CD14-positive monocyte (primary cell): ENCODE measurements around the gene FGGY. TPM values are rescaled to one million over a fixed set of nuclear protein-coding genes. Genes with fewer than 3 reads are reported as not detected.

ENCODE experiments used
- DNase-seq, 3 donors: peaks; one replicate each; pipeline ENCODE4 v3.0.0-alpha.2; 2011 to 2022
- H2AFZ ChIP-seq: 2 replicates; pipeline ENCODE4 v1.6.0; 2012; ENCODE audit warnings: mild to moderate bottlenecking, low read depth, low read length, inconsistent platforms; ENCODE audit not compliant: insufficient read depth, poor library complexity, severe bottlenecking
- H3K27ac ChIP-seq, 2 donors: 1 replicate in 1 of 2; 2 replicates in 1 of 2; pipeline ENCODE4 v1.5.1; 2012 to 2013; ENCODE audit warnings: low read length in 2 of 2, control low read depth in 1 of 2, inconsistent platforms in 1 of 2, low read depth in 1 of 2, mild to moderate bottlenecking in 1 of 2
- H3K27me3 ChIP-seq, 2 donors: one replicate each; pipeline versions ENCODE4 v1.6.0 to v1.6.1; 2011 to 2013; ENCODE audit warnings: low read length in 2 of 2; ENCODE audit not compliant: control insufficient read depth in 2 of 2, insufficient read depth in 2 of 2
- H3K36me3 ChIP-seq, 2 donors: replicated peaks in 1 of 2; 1 replicate in 1 of 2; 2 replicates in 1 of 2; pipeline versions ENCODE4 v1.5.1 to v1.6.1; 2012 to 2013; ENCODE audit warnings: low read length in 2 of 2, control low read depth in 1 of 2, inconsistent platforms in 1 of 2, mild to moderate bottlenecking in 1 of 2; ENCODE audit not compliant: insufficient read depth in 2 of 2, control insufficient read depth in 1 of 2
- H3K4me1 ChIP-seq, 2 donors: 1 replicate in 1 of 2; 2 replicates in 1 of 2; pipeline versions ENCODE4 v1.5.1 to v1.6.1; 2012 to 2013; ENCODE audit warnings: low read length in 2 of 2, control low read depth in 1 of 2, inconsistent platforms in 1 of 2, mild to moderate bottlenecking in 1 of 2, moderate library complexity in 1 of 2; ENCODE audit not compliant: insufficient read depth in 2 of 2, control insufficient read depth in 1 of 2
- H3K4me2 ChIP-seq: replicated peaks from 2 replicates; pipeline ENCODE3; 2012; ENCODE audit warnings: low read length, moderate library complexity, mild to moderate bottlenecking; ENCODE audit not compliant: poor library complexity, severe bottlenecking; ENCODE audit errors: extremely low read depth
- H3K4me3 ChIP-seq, 3 experiments: fragments of 200-600 bp in 1 of 3; sonication (generic) in 1 of 3; replicated peaks in 1 of 3; 1 replicate in 2 of 3; 2 replicates in 1 of 3; pipeline ENCODE4 v1.5.1; 2011 to 2013; ENCODE audit warnings: low read length in 3 of 3, mild to moderate bottlenecking in 3 of 3, control low read depth in 2 of 3, low read depth in 2 of 3, inconsistent platforms in 1 of 3, moderate library complexity in 1 of 3
- H3K79me2 ChIP-seq: 2 replicates; pipeline ENCODE4 v1.6.0; 2012; ENCODE audit warnings: mild to moderate bottlenecking, control low read depth, inconsistent platforms, low read length, moderate library complexity; ENCODE audit not compliant: insufficient read depth
- H3K9ac ChIP-seq: 2 replicates; pipeline ENCODE4 v1.6.0; 2017; ENCODE audit warnings: low read length, mild to moderate bottlenecking; ENCODE audit not compliant: insufficient read depth, poor library complexity, severe bottlenecking
- H3K9me3 ChIP-seq, 2 donors: replicated peaks in 1 of 2; 1 replicate in 1 of 2; 2 replicates in 1 of 2; pipeline versions ENCODE4 v1.5.1 to v1.6.1; 2012 to 2013; ENCODE audit warnings: low read length in 2 of 2, control low read depth in 1 of 2; ENCODE audit not compliant: control insufficient read depth in 1 of 2, insufficient read depth in 1 of 2
- H4K20me1 ChIP-seq: 2 replicates; pipeline ENCODE4 v1.6.0; 2012; ENCODE audit warnings: mild to moderate bottlenecking, low read length, control low read depth, moderate library complexity; ENCODE audit not compliant: insufficient read depth
- H3K27ac Mint-ChIP-seq, 7 donors: one replicate each; pipeline ENCODE4 v1.8.0; 2020; ENCODE audit warnings: mild to moderate bottlenecking in 7 of 7, mixed read lengths in 7 of 7, moderate library complexity in 6 of 7, inconsistent platforms in 2 of 7
- H3K27me3 Mint-ChIP-seq, 3 donors: one replicate each; pipeline ENCODE4 v1.8.0; 2021 to 2022; ENCODE audit warnings: low read depth in 3 of 3, mild to moderate bottlenecking in 3 of 3, mixed read lengths in 3 of 3, moderate library complexity in 3 of 3, inconsistent platforms in 1 of 3
- H3K36me3 Mint-ChIP-seq, 2 donors: one replicate each; pipeline ENCODE4 v1.8.0; 2020; ENCODE audit warnings: mixed read lengths in 2 of 2, inconsistent platforms in 1 of 2, mild to moderate bottlenecking in 1 of 2
- H3K4me1 Mint-ChIP-seq: one replicate; pipeline ENCODE4 v1.8.0; 2020; ENCODE audit warnings: mild to moderate bottlenecking, mixed read lengths
- H3K4me3 Mint-ChIP-seq, 2 donors: one replicate each; pipeline ENCODE4 v1.8.0; 2020; ENCODE audit warnings: mild to moderate bottlenecking in 2 of 2, mixed read lengths in 2 of 2, moderate library complexity in 1 of 2
- H3K9me3 Mint-ChIP-seq, 7 donors: one replicate each; pipeline ENCODE4 v1.8.0; 2020 to 2022; ENCODE audit warnings: mixed read lengths in 7 of 7, mild to moderate bottlenecking in 6 of 7, moderate library complexity in 6 of 7, inconsistent platforms in 2 of 7
- CTCF ChIP-seq: fragments of 200-600 bp; IDR thresholded peaks from one replicate; pipeline ENCODE4 v1.8.0; 2022; ENCODE audit warnings: antibody characterized with exemption, mild to moderate bottlenecking
- WGBS: methylation state at CpG from one replicate; pipeline ENCODE4 v1.1.5; 2013; ENCODE audit warnings: missing lambda C conversion rate; ENCODE audit not compliant: insufficient coverage; 5-methylcytosine and 5-hydroxymethylcytosine counted together
- intact Hi-C, 2 donors: fragments of 100-400 bp; cut with micrococcal nuclease; formaldehyde crosslinking; loops; one replicate each; pipeline versions ENCODE4 v1.15.0 to v1.15.1; 2023
- polyA plus RNA-seq, 3 donors: library from polyadenylated mRNA; depleted of rRNA in 1 of 3; unstranded in 2 of 3; stranded (reverse) in 1 of 3; fragments of 300-500 nt in 2 of 3; fragments of >200 nt in 1 of 3; fragmentation: Illumina TruSeq in 2 of 3; gene quantifications; 1 replicate in 2 of 3; 2 replicates in 1 of 3; pipeline ENCODE4 v1.2.3, GENCODE V29; 2012 to 2021

The FGGY gene
- polyA plus RNA-seq, 3 donors, result 2.3 to 4.3 (median 2.9) TPM

DNA sequence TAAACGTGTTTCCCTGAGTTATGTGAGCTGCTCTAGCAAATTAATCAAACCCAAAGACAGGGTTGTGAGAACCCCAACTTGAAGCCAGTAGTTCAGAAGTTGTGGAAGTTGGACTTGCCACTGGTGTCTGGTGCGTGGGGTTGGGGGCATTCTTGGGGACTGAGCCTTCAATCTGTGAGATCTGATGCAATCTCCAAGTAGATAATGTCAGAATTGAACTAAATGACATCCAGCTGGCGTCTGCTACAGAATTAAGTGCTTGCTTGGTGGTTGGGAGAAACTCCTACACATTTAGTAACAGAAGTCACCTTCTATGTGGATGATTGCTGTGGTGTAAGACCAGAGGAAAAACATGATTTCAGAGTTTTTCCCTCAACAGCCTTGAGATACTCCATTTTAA, 207.4 kb downstream of the FGGY start:
- Histone ChIP-seq H3K9me3 (no peaks in the 10 kb centered on the region), H4K20me1 (no peaks in the 10 kb centered on the region), H2AFZ (no peak overlapping the region), H3K79me2 (no peaks in the 10 kb centered on the region), H3K36me3 (no peaks in the 10 kb centered on the region), H3K27ac (no peak overlapping the region), H3K4me3 (no peak overlapping the region), H3K4me1 (peaks cover 17 to 26% of the 10 kb centered on the region in 2 donors), H3K9ac (no peak overlapping the region), H3K27me3 (no peaks in the 10 kb centered on the region), H3K4me2 (no peak overlapping the region)
- no peak for DNase-seq
- peak overlapping the region in 1 of 7 donors; percentile 40 for H3K27ac Mint-ChIP-seq
- H3K9me3 Mint-ChIP-seq, result peaks cover 4 to 15% (median 9%) of the 10 kb centered on the region in 7 donors
- no peaks in the 10 kb centered on the region for H3K27me3 Mint-ChIP-seq
- no peaks in the 10 kb centered on the region for H3K36me3 Mint-ChIP-seq
- H3K4me1 Mint-ChIP-seq, result peaks cover 24% of the 10 kb centered on the region
- TF ChIP-seq CTCF, result no peak
- intact Hi-C loops, result loop anchor here in 1 of 2 donors (10.0 kb wide), 2 partner anchors 171 to 209 kb away; partner anchors contain the start of gene FGGY
- H3K4me3 Mint-ChIP-seq, result no peak overlapping the region
- WGBS, result 86% methylated on average over 1 of the region's 3 CpGs

DNA sequence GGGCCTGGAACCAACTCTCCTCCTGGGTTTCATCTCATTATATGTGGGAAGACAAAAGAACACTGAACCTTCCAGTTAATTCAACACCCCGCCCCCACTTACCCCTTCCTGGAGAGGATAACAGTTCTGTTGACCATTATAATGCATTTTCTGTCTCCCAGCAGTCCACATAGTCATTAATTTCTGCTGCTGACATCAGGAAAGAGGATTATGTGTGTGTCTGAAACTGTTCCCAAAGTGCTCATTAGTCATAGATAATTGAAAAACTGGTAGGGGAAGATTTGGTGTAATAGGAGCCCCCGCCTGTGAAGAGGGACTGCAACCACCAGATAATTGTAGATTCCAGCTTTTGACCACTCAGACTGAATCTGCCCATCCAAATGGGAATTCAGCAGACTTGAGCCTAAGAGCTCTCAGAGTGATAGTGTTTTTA, 208.7 kb downstream of the FGGY start:
- Mint-ChIP-seq H3K36me3 (no peaks in the 10 kb centered on the region), H3K27me3 (no peaks in the 10 kb centered on the region), H3K4me3 (no peak overlapping the region), H3K4me1 (peaks cover 22% of the 10 kb centered on the region), H3K27ac (no peak overlapping the region), H3K9me3 (peaks cover 4 to 15% (median 9%) of the 10 kb centered on the region in 7 donors)
- Histone ChIP-seq H3K27me3 (no peaks in the 10 kb centered on the region), H3K4me2 (no peak overlapping the region), H3K79me2 (no peaks in the 10 kb centered on the region), H3K4me3 (no peak overlapping the region), H3K9me3 (no peaks in the 10 kb centered on the region), H4K20me1 (no peaks in the 10 kb centered on the region), H2AFZ (no peak overlapping the region), H3K27ac (no peak overlapping the region), H3K4me1 (peaks cover 16 to 25% of the 10 kb centered on the region in 2 donors), H3K36me3 (no peaks in the 10 kb centered on the region), H3K9ac (no peak overlapping the region)
- DNase-seq, result no peak
- WGBS, result no CpG with 5 or more reads among the region's 2 CpGs
- intact Hi-C loops, result loop anchor here in 1 of 2 donors (2.0 to 10.0 kb wide), 3 partner anchors 47 to 211 kb away; partner anchors contain the start of gene FGGY
- no peak for TF ChIP-seq CTCF
